Lung (tissue), 12 donors: ENCODE data around the gene ZNF280A. TPM values are rescaled to one million over a fixed set of nuclear protein-coding genes. Genes with fewer than 3 reads are reported as not detected.

Experiments used
- ATAC-seq: fragments of 200-7000 bp; cut with Tn5 transposase; one replicate; pipeline ENCODE4 v1.9.1; 2020; ENCODE audit warnings: moderate number of reproducible peaks; ENCODE audit not compliant: insufficient read depth, low FRiP score
- DNase-seq, 3 donors: peaks; one replicate each; pipeline ENCODE4 v3.0.0-alpha.2; 2013 to 2017
- H3K27ac ChIP-seq, 2 donors: one replicate each; pipeline ENCODE4 v1.5.1; 2013; ENCODE audit warnings: mild to moderate bottlenecking in 2 of 2, moderate library complexity in 2 of 2, control low read depth in 1 of 2, inconsistent platforms in 1 of 2, low read depth in 1 of 2, low read length in 1 of 2
- H3K27me3 ChIP-seq, 3 donors: one replicate each; pipeline ENCODE4 v1.5.1; 2013; ENCODE audit warnings: low read length in 2 of 3; ENCODE audit not compliant: control insufficient read depth in 3 of 3, insufficient read depth in 3 of 3
- H3K36me3 ChIP-seq, 4 donors: one replicate each; pipeline ENCODE4 v1.5.1; 2013; ENCODE audit warnings: low read length in 4 of 4, mild to moderate bottlenecking in 1 of 4, moderate library complexity in 1 of 4; ENCODE audit not compliant: control insufficient read depth in 4 of 4, insufficient read depth in 4 of 4
- H3K4me1 ChIP-seq, 5 donors: one replicate each; pipeline ENCODE4 v1.5.1; 2013; ENCODE audit warnings: low read length in 5 of 5, mild to moderate bottlenecking in 2 of 5, moderate library complexity in 1 of 5; ENCODE audit not compliant: control insufficient read depth in 5 of 5, insufficient read depth in 5 of 5
- H3K4me3 ChIP-seq: one replicate; pipeline ENCODE4 v1.5.1; 2013; ENCODE audit warnings: mild to moderate bottlenecking, control low read depth, moderate library complexity
- H3K9ac ChIP-seq, 2 donors: one replicate each; pipeline ENCODE4 v1.5.1; 2013; ENCODE audit warnings: low read length in 2 of 2, control low read depth in 1 of 2; ENCODE audit not compliant: insufficient read depth in 1 of 2
- H3K9me3 ChIP-seq, 4 donors: one replicate each; pipeline ENCODE4 v1.5.1; 2013; ENCODE audit warnings: low read length in 3 of 4, mild to moderate bottlenecking in 1 of 4, moderate library complexity in 1 of 4; ENCODE audit not compliant: control insufficient read depth in 4 of 4, insufficient read depth in 3 of 4
- WGBS, 2 donors: extraction: QIAGEN DNeasy Blood & Tissue Kit; methylation state at CpG; one replicate each; pipeline ENCODE4 v1.1.7; 2013; 5-methylcytosine and 5-hydroxymethylcytosine counted together
- polyA plus RNA-seq, 2 donors: library from polyadenylated mRNA; stranded (reverse); fragments of 200-250 nt; gene quantifications; one replicate each; pipeline ENCODE4 v1.2.1, GENCODE V29; 2013
- total RNA-seq, 2 donors: library from RNA; depleted of rRNA in 1 of 2; stranded (reverse); fragments of >200 nt in 1 of 2; gene quantifications; one replicate each; pipeline ENCODE4 v1.2.1, GENCODE V29; 2014 to 2021
- TF ChIP-seq, protein P1 (sequence below): IDR thresholded peaks from 2 replicates; pipeline ENCODE4 v1.5.1; 2012; ENCODE audit warnings: mild to moderate bottlenecking; ENCODE audit errors: control extremely low read depth, extremely low read depth
- donor health status: control.
- donor health status: control.
- donor health status: Bipolar disorder and iron deficiency.
- donor health status: healthy.
- donor health status: DM: yes; HTN: yes; CAD: no.

ZNF280A gene
- total and polyA plus RNA-seq, 4 donors: not detected

DNA sequence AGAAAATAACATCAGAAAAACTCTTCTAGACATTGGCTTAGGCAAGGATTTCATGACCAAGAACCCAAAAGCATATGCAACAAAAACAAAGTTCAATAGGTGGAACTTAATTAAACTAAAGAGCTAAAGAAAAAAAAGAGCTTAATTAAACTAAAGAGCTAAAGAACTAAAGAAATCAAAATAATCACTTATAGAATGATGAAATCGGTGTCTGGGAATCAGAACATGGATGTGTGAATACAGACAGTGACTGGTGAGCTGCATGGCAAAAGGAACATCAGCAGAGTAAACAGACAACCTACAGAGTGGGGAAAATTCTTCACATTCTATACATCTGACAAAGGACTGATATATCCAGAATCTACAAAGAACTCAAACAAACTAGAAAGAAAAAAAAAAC lies 53.0 kb downstream of the ZNF280A start:
- TF ChIP-seq, protein P1, sequence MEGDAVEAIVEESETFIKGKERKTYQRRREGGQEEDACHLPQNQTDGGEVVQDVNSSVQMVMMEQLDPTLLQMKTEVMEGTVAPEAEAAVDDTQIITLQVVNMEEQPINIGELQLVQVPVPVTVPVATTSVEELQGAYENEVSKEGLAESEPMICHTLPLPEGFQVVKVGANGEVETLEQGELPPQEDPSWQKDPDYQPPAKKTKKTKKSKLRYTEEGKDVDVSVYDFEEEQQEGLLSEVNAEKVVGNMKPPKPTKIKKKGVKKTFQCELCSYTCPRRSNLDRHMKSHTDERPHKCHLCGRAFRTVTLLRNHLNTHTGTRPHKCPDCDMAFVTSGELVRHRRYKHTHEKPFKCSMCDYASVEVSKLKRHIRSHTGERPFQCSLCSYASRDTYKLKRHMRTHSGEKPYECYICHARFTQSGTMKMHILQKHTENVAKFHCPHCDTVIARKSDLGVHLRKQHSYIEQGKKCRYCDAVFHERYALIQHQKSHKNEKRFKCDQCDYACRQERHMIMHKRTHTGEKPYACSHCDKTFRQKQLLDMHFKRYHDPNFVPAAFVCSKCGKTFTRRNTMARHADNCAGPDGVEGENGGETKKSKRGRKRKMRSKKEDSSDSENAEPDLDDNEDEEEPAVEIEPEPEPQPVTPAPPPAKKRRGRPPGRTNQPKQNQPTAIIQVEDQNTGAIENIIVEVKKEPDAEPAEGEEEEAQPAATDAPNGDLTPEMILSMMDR: no peak
- H3K27me3 ChIP-seq: peaks cover 0 to 5% (median 2%) of the 10 kb centered on the region in 3 donors

DNA sequence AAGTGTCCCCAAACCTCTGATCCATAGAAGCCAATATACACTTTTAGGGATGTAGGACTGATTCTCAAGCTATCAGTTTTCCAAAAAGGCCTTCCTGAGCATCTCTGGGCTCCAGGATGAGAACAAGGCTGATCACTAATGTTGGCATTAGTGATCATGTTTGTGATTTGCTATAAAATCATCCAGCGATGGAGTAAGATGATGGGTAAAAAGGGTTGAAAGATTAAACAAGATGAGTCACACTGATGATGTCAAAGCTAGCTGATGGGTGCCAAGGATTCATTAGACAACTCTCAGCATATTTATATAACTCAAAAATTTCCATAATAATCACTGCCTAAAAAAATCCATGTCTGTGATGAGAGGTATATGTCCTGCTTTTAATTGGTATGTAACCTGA lies 54.3 kb downstream of the ZNF280A start:
- DNase-seq (no peak), ATAC-seq (no peak)
- H3K27me3 ChIP-seq: peaks cover 0 to 6% (median 5%) of the 10 kb centered on the region in 3 donors
- no peak overlapping the region for H3K27ac ChIP-seq
- peaks cover 0 to 6% (median 0%) of the 10 kb centered on the region in 4 donors for H3K9me3 ChIP-seq
- no peak overlapping the region for H3K9ac ChIP-seq
- H3K36me3 ChIP-seq: no peaks in the 10 kb centered on the region
- 86% methylated on average over 1 of the region's 1 CpG for WGBS, 2 donors
- TF ChIP-seq, protein P1: no peak
- no peak overlapping the region for H3K4me3 ChIP-seq
- no peaks in the 10 kb centered on the region for H3K4me1 ChIP-seq

More for the DNA sequence above, 53.0 kb downstream of the ZNF280A start:
- H3K9ac ChIP-seq: no peak overlapping the region
- no peak overlapping the region for H3K4me3 ChIP-seq
- no peaks in the 10 kb centered on the region for H3K36me3 ChIP-seq
- peaks cover 0 to 6% (median 0%) of the 10 kb centered on the region in 4 donors for H3K9me3 ChIP-seq
- ATAC-seq: no peak
- 67 to 73% methylated on average over 1 of the region's 1 CpG for WGBS, 2 donors
- no peak for DNase-seq
- H3K27ac ChIP-seq: no peak overlapping the region
- no peaks in the 10 kb centered on the region for H3K4me1 ChIP-seq

DNA sequence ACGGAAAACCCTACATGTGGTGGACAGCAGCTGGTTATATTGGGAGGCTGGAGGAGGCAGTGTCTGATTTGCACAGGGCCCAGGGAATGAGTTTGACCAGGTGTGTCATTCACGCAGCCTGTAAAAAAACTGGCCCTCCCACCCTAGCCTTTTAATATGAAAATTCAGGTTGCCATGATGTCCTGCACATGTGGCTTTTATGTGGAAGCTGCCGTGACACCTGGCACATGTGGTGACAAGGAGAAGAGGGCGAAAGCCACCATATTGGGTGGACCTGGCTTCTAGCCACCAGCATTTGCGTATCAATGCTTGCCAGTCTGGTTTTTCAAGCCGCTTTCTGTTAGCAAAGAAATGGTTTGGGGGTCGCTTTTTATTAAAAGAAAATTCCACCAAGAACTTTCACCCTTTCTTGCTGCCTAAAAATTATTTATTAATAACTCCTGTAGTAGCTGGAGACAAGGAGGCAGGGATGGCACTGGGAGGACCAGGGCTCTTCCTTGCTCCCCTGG lies 54.9 kb downstream of the ZNF280A start:
- TF ChIP-seq, protein P1: no peak
- no peak for DNase-seq
- WGBS, 2 donors: 77 to 80% methylated on average over 7 of the region's 7 CpGs
- Histone ChIP-seq H3K4me1 (no peaks in the 10 kb centered on the region), H3K4me3 (no peak overlapping the region), H3K36me3 (no peaks in the 10 kb centered on the region), H3K27ac (no peak overlapping the region), H3K9me3 (peaks cover 0 to 6% (median 1%) of the 10 kb centered on the region in 4 donors), H3K9ac (no peak overlapping the region), H3K27me3 (peaks cover 0 to 6% (median 5%) of the 10 kb centered on the region in 3 donors)
- no peak for ATAC-seq

DNA sequence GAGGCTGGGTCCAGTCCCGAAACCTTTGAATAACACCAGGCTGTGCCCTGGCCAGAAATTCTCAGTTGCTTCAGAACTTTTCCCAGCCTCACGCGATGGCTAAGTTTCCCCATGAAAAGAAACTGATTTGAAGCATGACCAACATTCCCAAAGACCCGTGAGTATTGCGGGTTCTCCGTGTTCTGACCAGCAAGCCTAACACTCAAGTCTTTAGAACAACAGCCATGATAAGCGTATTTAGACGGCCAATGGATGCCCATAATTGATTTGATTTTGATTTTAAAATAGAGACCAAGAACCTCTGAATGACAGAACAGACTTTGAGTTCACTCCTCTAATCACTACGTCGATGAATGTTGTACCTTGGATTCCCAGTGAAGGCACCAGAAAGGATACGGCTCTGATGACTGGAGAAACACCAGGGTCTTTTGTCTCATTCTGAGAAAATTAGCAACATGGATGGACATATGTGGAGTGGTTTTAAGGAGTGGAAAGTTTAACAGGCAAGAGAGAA lies 55.5 kb downstream of the ZNF280A start:
- TF ChIP-seq, protein P1: no peak
- ATAC-seq: no peak

More for the DNA sequence above, 55.5 kb downstream of the ZNF280A start:
- 86 to 91% methylated on average over 11 of the region's 11 CpGs for WGBS, 2 donors
- no peak for DNase-seq
- Histone ChIP-seq H3K4me1 (no peaks in the 10 kb centered on the region), H3K4me3 (no peak overlapping the region), H3K9ac (no peak overlapping the region), H3K27me3 (peaks cover 0 to 8% (median 6%) of the 10 kb centered on the region in 3 donors), H3K27ac (no peak overlapping the region), H3K9me3 (peaks cover 0 to 7% (median 2%) of the 10 kb centered on the region in 4 donors), H3K36me3 (no peaks in the 10 kb centered on the region)
